DMS 273 (cell line): ENCODE results near the gene ARHGAP33.

Experiments
- DNase-seq: peaks from one replicate; lab custom pipeline; 2025; ENCODE audit not compliant: unreplicated experiment; lab: John Stamatoyannopoulos, UW

Gene ARHGAP33

GRCh38 chr19:35776102-35776788 is 881 bp downstream of the ARHGAP33 start:
- no peak for DNase-seq

DNA sequence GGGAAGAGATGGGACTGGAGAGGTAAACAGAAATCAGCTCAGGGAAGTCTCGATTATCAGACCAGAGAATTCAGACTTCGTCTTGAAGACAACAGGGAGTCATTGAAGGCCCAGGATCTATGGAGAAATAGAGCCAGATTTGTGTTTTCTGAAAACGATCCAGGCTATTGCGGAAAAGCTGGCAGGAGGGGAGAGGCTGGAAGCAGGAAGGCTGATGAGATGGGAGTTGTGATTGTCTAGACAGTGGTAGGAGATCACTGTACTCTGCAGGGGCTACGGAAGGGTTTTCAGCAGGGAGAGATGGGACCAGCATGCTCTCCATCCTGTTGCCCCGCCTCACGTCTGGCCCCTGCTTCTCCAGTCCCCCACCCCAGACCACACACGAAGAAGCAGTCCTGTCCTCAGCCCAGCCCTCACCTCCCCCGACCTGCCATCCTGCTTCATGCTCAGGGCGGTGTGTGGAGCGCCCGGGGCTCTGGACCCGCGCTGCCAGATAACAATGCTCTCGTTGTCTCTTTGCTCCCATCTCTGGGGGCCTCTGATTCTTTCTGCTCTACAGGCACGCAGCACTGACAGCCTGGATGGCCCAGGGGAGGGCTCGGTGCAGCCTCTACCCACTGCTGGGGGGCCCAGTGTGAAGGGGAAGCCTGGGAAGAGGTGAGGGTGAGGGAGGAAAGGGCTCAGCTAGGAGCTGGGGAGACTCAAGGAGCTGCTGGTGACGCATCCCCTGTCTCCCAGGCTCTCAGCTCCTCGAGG is 1.9 kb downstream of the ARHGAP33 start:
- no peak for DNase-seq

DNA sequence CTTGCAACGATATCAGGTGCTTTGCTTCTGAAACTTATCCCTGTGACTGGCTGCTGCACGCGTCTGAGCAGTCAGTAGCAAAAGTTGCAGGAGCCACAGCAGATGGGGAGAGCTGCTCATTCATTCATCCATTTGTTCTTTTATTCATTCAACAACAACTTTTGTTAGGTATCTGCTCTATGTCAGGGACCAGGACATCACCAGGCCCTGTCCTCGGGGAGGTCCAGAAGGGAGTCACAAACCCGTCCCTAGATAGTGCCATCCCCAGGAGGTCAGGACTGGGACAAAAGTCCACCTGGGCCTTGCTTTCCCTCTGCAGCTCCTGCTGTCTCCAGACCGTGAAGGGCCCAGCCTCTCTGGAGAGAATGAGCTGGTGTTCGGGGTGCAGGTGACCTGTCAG is 2.6 kb downstream of the ARHGAP33 start:
- DNase-seq = no peak

DNA sequence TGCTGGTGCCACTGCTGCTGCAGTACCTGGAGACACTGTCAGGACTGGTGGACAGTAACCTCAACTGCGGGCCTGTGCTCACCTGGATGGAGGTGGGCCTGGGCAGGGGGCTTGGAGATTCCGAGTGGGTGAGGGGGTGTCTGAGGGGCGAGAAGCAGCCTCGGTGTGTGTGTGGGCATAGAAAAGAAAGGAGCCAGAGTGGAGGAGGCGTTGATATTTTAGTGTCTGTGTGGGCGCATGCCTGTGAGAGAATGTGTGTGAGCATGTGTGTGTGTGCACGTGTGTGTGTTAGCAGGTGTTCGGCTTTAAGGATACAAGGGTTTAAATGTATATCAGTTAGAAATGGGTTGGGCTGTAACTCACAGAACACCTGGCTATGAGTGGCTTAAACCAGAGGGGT is 3.7 kb downstream of the ARHGAP33 start:
- DNase-seq = no peak

- DNase-seq = no peak
Observed at GRCh38 chr19:35780058-35780457, 4.7 kb downstream of the ARHGAP33 start.

DNA sequence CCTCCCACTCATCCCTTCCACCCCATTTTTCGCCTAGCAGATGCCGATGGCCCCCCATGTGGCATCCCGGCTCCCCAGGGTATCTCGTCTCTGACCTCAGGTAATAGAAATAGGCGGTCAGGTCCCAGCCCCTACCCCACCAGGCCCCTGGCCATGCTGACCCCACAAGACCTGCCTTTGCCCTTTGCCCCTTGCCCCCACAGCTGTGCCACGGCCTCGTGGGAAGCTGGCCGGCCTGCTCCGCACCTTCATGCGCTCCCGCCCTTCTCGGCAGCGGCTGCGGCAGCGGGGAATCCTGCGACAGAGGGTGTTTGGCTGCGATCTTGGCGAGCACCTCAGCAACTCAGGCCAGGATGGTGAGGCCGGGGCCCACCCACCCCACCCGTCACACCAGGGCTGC is 5.4 kb downstream of the ARHGAP33 start:
- DNase-seq = no peak

DNA sequence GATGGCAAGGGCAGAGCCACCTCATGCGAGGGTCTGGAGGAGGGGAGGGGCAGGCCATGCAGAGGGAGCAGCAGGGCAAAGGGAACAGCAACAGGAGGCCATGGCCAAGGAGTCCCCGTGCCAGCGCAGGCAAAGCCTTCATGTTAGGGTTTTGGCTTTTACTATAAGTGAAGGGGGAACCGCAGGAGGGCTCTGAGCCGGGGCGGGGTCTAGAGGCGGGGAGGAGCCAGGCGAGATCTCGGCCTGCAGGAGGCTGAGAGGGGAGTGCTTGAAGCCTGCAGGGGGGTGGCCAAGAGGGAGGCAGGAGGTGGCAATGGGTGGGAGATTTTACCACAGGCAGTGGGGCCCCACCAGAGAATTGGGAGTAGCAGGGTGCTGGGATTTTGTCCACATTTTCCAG is 6.3 kb downstream of the ARHGAP33 start:
- no peak for DNase-seq

GRCh38 chr19:35782589-35782988 is 7.2 kb downstream of the ARHGAP33 start:
- DNase-seq = no peak

GRCh38 chr19:35783469-35784434 is 8.4 kb downstream of the ARHGAP33 start:
- DNase-seq = no peak

- DNase-seq = no peak
Observed at GRCh38 chr19:35784503-35785338, 9.4 kb downstream of the ARHGAP33 start.

DNA sequence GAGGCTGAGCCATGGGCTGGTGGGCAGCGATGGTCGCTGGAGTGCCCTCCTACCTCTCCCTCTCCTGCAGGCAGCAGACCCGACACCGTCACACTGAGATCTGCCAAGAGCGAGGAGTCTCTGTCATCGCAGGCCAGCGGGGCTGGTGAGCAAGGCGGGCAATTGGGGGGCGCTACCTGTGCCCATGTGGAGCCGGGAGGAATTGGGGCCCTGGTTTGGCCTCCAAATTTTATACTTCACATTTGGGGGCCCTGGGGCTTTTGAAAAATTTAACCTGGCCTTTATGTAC is 9.9 kb downstream of the ARHGAP33 start:
- DNase-seq = no peak

DNA sequence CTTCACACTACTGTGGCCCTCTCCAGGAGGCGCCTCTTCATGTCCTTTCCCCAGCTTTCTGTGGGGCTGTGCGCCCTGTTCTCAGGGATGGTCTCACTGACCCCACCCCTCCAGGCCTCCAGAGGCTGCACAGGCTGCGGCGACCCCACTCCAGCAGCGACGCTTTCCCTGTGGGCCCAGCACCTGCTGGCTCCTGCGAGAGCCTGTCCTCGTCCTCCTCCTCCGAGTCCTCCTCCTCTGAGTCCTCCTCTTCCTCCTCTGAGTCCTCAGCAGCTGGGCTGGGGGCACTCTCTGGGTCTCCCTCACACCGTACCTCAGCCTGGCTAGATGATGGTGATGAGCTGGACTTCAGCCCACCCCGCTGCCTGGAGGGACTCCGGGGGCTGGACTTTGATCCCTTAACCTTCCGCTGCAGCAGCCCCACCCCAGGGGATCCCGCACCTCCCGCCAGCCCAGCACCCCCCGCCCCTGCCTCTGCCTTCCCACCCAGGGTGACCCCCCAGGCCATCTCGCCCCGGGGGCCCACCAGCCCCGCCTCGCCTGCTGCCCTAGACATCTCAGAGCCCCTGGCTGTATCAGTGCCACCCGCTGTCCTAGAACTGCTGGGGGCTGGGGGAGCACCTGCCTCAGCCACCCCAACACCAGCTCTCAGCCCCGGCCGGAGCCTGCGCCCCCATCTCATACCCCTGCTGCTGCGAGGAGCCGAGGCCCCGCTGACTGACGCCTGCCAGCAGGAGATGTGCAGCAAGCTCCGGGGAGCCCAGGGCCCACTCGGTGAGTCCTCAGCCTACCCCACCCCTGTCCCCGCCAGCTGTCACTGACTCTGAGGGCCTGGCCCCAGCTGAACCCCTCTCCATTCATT is 11.2 kb downstream of the ARHGAP33 start:
- no peak for DNase-seq

DNA sequence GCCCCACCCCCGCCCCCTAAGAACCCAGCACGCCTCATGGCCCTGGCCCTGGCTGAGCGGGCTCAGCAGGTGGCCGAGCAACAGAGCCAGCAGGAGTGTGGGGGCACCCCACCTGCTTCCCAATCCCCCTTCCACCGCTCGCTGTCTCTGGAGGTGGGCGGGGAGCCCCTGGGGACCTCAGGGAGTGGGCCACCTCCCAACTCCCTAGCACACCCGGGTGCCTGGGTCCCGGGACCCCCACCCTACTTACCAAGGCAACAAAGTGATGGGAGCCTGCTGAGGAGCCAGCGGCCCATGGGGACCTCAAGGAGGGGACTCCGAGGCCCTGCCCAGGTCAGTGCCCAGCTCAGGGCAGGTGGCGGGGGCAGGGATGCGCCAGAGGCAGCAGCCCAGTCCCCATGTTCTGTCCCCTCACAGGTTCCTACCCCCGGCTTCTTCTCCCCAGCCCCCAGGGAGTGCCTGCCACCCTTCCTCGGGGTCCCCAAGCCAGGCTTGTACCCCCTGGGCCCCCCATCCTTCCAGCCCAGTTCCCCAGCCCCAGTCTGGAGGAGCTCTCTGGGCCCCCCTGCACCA is 11.9 kb downstream of the ARHGAP33 start:
- no peak for DNase-seq

GRCh38 chr19:35788205-35788960 is 13.0 kb downstream of the ARHGAP33 start:
- no peak for DNase-seq

DNA sequence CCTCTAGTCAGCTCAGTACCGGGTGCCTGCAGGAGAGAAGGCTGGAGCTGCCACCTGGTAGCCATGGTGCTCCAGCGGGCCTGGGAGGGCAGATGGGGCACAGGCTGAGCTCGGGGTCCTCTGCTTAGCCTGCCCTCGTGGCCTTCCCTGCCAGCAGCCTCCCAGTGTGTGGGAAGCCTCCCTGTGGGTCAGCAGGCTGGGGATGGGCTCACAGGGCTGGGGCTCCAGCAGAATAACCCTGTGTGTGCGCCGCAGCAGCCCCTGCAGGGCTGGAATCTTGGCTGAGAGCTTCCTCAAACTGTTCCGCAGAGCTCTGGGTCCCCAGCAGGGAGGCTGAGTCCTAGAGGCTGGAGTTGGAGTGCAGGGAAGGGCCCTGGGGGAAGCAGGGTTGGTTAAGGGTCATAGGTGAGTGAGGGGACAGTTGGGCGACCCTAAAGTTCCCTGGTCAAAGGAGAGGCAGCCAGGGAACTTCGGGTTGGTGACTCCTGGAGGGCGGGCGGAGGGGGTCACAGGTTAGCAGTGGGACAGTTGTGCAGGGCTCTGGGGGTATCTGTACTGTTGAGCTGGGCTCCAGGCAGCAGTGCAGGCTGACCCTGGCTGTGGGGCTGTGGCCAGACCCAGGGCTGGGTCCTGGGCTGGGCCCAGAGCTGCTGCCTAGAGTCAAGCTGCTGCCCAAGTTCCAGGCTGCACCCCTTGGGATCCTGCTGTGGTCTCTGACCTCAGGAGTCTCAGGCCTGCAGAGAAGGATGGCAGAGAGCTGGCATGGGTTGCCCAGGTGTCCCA is 14.0 kb downstream of the ARHGAP33 start:
- DNase-seq = no peak

DNA sequence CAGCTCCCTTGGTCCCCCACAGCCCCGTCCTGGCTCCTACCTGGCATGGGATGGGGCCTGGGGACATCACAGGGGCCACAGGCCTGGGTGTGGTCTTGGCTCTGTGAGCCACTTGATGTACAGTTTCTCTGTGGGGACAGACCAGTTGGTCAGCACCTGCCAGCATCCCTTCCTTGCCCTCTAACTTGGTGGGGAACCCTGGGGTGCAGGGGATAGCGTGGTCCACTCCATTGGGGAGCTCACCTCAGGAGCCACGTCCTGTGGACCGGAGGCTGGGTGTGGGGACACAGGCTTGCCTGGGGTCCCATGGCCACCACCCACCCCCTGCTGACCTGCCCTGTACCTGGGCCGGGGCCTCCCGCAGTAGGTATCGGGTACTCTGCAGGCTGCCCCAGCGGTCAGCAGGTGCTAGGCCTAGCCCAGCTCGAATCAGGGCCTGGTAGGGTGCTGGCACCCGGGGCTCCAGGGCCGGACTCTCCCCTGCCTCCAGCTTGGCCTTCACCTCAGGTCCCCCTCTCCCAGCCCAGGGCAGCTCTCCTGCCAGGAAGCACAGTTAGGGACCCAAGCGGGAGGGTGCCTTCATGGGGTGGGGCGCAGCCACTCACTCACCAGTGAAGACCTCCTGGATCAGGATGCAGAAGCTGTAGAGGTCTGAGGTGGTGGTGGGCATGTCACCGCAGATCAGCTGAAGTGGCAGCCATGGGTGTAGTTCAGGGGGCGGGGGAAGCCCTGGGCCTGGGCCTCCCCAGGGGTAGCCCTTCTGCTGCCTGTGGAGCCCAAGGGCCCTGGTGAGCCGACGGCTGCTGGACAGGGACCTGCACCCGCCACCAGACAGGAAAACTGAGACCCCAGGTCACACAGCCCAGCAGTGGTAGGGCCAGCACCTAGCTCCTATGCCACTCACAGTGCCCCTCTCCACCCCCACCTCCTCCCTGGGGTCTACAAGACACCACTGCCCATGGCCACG is 14.9 kb downstream of the ARHGAP33 start:
- DNase-seq = no peak
